OCI-LY1 (cell line): ENCODE measurements around the gene C9orf50.

Experiments used
- H2AFZ ChIP-seq: fragments of 200-600 bp; sonication (generic), shearing (Covaris generic); 2 replicates; pipeline ENCODE4 v1.6.0; 2014; ENCODE audit warnings: antibody characterized with exemption, mild to moderate bottlenecking, low read length
- H3F3A ChIP-seq: fragments of 200-600 bp; sonication (generic), shearing (Covaris generic); 2 replicates; pipeline ENCODE4 v1.6.0; 2014; ENCODE audit warnings: mild to moderate bottlenecking, antibody characterized with exemption, low read length, moderate library complexity; ENCODE audit not compliant: insufficient read depth
- H3K27ac ChIP-seq: fragments of 200-600 bp; sonication (generic); 2 replicates; pipeline ENCODE4 v1.5.1; 2014; ENCODE audit warnings: low read length, mixed run types, mild to moderate bottlenecking, low read depth; ENCODE audit not compliant: poor library complexity, severe bottlenecking
- H3K27me3 ChIP-seq: fragments of 200-600 bp; sonication (generic); 2 replicates; pipeline ENCODE4 v1.6.0; 2014; ENCODE audit warnings: antibody characterized with exemption, mild to moderate bottlenecking, low read length, moderate library complexity; ENCODE audit not compliant: insufficient read depth
- H3K36me3 ChIP-seq: fragments of 200-600 bp; sonication (generic); 2 replicates; pipeline ENCODE4 v1.6.1; 2014; ENCODE audit warnings: mild to moderate bottlenecking, antibody characterized with exemption, low read length, moderate library complexity, mixed read lengths; ENCODE audit not compliant: insufficient read depth
- H3K4me1 ChIP-seq: fragments of 200-600 bp; sonication (generic); 2 replicates; pipeline ENCODE4 v1.5.1; 2014; ENCODE audit warnings: mild to moderate bottlenecking, low read length, moderate library complexity; ENCODE audit not compliant: insufficient read depth, severe bottlenecking
- H3K4me2 ChIP-seq: fragments of 200-600 bp; sonication (generic), shearing (Covaris generic); 2 replicates; pipeline ENCODE4 v1.6.1; 2014; ENCODE audit warnings: low read length
- H3K4me3 ChIP-seq: fragments of 200-600 bp; sonication (generic); 2 replicates; pipeline ENCODE4 v1.5.1; 2014; ENCODE audit warnings: low read length, low read depth, mild to moderate bottlenecking, mixed read lengths; ENCODE audit not compliant: poor library complexity, severe bottlenecking
- H3K79me2 ChIP-seq: fragments of 200-600 bp; shearing (Covaris generic); 2 replicates; pipeline ENCODE4 v1.6.1; 2016; ENCODE audit warnings: mixed run types, low read length, mixed read lengths; ENCODE audit not compliant: insufficient read depth
- H3K9ac ChIP-seq: fragments of 200-600 bp; sonication (generic), shearing (Covaris generic); 2 replicates; pipeline ENCODE4 v1.6.1; 2014; ENCODE audit warnings: mild to moderate bottlenecking, low read length, mixed read lengths
- H3K9me2 ChIP-seq: fragments of 200-600 bp; sonication (generic), shearing (Covaris generic); 2 replicates; pipeline ENCODE4 v1.6.1; 2014; ENCODE audit warnings: low read depth, mild to moderate bottlenecking, low read length, mixed read lengths
- H3K9me3 ChIP-seq: fragments of 200-600 bp; shearing (Covaris generic); 2 replicates; pipeline ENCODE4 v1.6.1; 2014; ENCODE audit warnings: low read length, mixed read lengths
- H4K20me1 ChIP-seq: fragments of 200-600 bp; sonication (generic), shearing (Covaris generic); 2 replicates; pipeline ENCODE4 v1.6.0; 2016; ENCODE audit warnings: mild to moderate bottlenecking, low read length; ENCODE audit not compliant: insufficient read depth
- EZH2 ChIP-seq: fragments of 200-600 bp; sonication (generic), shearing (Covaris generic); IDR thresholded peaks from 2 replicates; pipeline ENCODE4 v1.8.0; 2017; ENCODE audit warnings: borderline replicate concordance, mixed run types, mild to moderate bottlenecking, antibody characterized with exemption, low read length, moderate library complexity, mixed read lengths
- TF ChIP-seq, protein P1 (sequence below): fragments of 200-600 bp; sonication (generic), shearing (Covaris generic); IDR thresholded peaks from 2 replicates; pipeline ENCODE4 v1.5.1; 2017; ENCODE audit warnings: mild to moderate bottlenecking, antibody characterized with exemption, low read length, moderate library complexity, mixed read lengths

C9orf50 gene

DNA sequence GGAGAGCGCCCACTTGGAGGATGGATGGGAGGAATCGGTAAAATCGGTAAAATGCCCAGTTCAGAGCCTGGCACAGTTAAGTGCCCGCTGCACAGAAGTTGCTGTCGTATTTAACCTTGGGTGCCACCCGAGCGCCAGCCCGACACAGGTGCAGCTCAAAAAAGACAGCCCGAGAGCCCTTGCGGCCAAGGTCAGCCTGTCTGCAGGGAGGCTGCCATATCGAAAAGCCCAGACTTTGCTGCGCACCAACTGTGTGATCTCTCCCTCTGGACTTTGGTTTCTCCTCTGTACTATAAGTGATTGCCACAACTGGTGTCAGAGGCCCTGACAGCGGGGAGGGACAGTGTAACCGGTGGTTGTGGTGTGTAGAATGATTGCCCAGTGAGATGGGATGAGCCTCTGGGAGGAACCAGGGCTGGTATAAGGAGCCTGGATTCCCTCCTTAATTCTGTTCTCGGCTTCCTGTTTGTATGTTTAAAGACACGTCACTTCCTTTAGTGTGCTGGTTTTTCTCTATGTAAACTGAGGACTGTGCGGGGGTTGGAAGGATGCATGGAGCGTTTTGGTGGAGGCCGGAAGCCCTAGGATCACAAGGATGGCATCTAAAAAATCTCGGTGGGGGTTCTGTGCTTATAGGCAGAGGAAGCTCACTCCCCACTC lies 5.9 kb upstream of the C9orf50 start:
- no peaks in the 10 kb centered on the region for H3K27me3 ChIP-seq
- H4K20me1 ChIP-seq = no peaks in the 10 kb centered on the region

DNA sequence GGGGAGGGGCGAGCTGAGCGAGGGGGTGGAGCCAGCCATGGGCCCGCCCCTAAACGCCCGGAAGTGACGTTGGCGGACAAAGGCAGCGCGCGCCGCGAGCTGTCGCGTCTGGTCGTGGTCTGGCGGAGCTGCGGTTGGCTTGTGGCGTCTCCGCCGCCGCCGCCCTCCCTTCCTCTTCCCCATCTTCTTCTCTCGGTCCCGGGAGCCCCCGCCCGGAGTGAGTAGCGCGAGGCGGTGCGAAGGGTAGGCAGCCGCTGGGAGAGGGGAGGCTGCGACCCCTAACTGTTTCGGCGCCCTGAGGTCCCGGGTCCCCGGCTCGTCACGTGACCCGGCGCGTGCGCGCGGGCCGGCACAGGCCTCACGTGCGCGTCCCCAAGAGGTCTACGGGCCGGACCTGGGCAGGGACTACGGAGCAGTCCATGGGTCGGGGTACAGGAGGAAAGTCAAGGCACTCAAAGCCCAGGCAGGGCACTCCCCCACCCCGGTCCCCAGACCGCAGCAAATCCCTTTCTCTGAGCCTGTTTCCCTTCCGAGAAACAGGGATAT lies 5.3 kb upstream of the C9orf50 start, which contains the start of gene NTMT1:
TSS of gene NTMT1 (plus strand) at position 85 of the 546 bp plus-strand sequence. CDS start 6,541 bp downstream, outside the sequence.
- Histone ChIP-seq H3K9me2 (no peaks in the 10 kb centered on the region), H3K4me1 (peaks cover 40% of the 10 kb centered on the region), H3K27ac (peak within 1 kb of the TSS; percentile 70), H3K4me3 (peak within 1 kb of the TSS; percentile 86), H3K27me3 (no peaks in the 10 kb centered on the region), H2AFZ (no peak within 1 kb of the TSS), H3K9ac (peak within 1 kb of the TSS; percentile 93), H4K20me1 (no peaks in the 10 kb centered on the region), H3K36me3 (peaks cover 35% of the 10 kb centered on the region), H3K79me2 (peaks cover 49% of the 10 kb centered on the region), H3K4me2 (peak within 1 kb of the TSS; percentile 83), H3F3A (no peaks in the 10 kb centered on the region), H3K9me3 (no peaks in the 10 kb centered on the region)
- TF ChIP-seq, protein P1, sequence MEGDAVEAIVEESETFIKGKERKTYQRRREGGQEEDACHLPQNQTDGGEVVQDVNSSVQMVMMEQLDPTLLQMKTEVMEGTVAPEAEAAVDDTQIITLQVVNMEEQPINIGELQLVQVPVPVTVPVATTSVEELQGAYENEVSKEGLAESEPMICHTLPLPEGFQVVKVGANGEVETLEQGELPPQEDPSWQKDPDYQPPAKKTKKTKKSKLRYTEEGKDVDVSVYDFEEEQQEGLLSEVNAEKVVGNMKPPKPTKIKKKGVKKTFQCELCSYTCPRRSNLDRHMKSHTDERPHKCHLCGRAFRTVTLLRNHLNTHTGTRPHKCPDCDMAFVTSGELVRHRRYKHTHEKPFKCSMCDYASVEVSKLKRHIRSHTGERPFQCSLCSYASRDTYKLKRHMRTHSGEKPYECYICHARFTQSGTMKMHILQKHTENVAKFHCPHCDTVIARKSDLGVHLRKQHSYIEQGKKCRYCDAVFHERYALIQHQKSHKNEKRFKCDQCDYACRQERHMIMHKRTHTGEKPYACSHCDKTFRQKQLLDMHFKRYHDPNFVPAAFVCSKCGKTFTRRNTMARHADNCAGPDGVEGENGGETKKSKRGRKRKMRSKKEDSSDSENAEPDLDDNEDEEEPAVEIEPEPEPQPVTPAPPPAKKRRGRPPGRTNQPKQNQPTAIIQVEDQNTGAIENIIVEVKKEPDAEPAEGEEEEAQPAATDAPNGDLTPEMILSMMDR = no peak
- TF ChIP-seq EZH2 = no peak

More for the DNA sequence above, 5.9 kb upstream of the C9orf50 start:
- Histone ChIP-seq H3F3A (no peaks in the 10 kb centered on the region), H3K27ac (peak overlapping the region; percentile 70), H3K9me3 (no peaks in the 10 kb centered on the region), H3K36me3 (peaks cover 39% of the 10 kb centered on the region), H3K79me2 (peaks cover 55% of the 10 kb centered on the region), H3K4me3 (peak overlapping the region; percentile 86), H3K4me1 (peaks cover 40% of the 10 kb centered on the region), H3K9ac (peak overlapping the region; percentile 93), H3K4me2 (peak overlapping the region; percentile 83), H3K9me2 (no peaks in the 10 kb centered on the region), H2AFZ (no peak overlapping the region)
- TF ChIP-seq, protein P1 = no peak
- TF ChIP-seq EZH2 = no peak

DNA sequence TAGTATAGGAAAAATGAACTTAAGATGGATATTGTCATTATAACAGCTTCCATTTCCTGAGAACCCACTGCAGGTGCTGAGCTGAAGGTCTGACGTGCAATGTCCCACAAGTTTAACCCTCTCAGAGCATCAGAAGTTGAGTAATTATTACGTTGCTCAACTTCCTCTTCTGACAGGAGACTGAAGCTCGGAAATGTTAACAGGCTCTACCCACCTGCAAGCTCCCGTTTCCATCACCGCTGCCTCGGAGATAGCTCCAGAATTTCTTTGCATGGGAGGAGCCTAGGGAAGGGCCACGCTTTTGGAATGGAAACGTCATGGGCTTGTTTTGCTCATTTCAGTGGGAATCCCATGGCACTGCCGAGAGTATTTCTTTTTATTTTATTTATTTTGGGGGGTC lies 4.0 kb upstream of the C9orf50 start:
- H3K4me2 ChIP-seq = peak overlapping the region; percentile 83
- peaks cover 40% of the 10 kb centered on the region for H3K4me1 ChIP-seq
- peaks cover 25% of the 10 kb centered on the region for H3K36me3 ChIP-seq
- TF ChIP-seq EZH2 = no peak
- TF ChIP-seq, protein P1 = no peak
- H3F3A ChIP-seq = no peaks in the 10 kb centered on the region
- no peaks in the 10 kb centered on the region for H4K20me1 ChIP-seq
- H3K9me3 ChIP-seq = no peaks in the 10 kb centered on the region
- H3K27ac ChIP-seq = peak overlapping the region; percentile 33
- no peak overlapping the region for H2AFZ ChIP-seq
- H3K27me3 ChIP-seq = no peaks in the 10 kb centered on the region
- H3K4me3 ChIP-seq = peak overlapping the region; percentile 86
- peaks cover 37% of the 10 kb centered on the region for H3K79me2 ChIP-seq
- no peaks in the 10 kb centered on the region for H3K9me2 ChIP-seq
- H3K9ac ChIP-seq = peak overlapping the region; percentile 93; the same call in 1 of the 2 replicates
